ENCODE data around the gene ASIP.
A peak's percentile ranks its signal among the peaks of the same experiment; 100 is the strongest.

Gene ASIP

GRCh38 chr20:34312544-34313217 is 71.5 kb downstream of the ASIP start:
- DNase-seq, result peak; percentile 87

GRCh38 chr20:34315236-34315635 is 74.0 kb downstream of the ASIP start:
- DNase-seq, result no peak

DNA sequence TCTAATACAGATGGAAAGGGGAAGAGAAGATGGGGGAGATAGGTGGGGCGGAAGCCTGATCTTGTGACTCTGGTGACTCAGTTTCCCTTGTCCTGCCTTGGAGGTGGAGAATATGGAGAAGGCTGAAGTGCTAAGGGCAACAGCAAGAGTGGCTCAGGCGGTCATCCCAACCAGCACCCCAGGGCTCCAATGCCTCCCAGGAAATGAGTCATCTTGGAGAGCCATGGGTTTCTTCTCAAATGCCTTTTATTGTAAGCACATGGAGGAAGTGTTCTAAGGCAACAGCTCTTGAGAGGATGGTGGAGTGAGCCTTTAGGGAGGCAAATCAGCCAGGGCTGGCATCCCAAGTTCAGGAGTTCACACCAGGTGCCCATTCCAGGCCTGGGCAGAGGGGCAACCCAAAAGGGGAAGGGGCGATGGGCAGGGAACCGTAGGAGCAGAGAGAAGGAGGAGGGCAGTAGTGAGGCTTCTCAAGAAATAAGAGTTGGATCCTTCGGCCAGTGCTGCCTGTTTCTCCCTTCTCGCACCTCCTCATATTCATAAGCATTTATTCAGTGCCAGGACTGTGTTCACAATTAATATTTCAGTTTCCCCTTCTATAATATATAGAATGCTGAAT is 75.1 kb downstream of the ASIP start:
- DNase-seq, result no peak

All from T1000 (cell line).